MCF 10A (cell line): ENCODE measurements around the gene AXDND1. TPM values are rescaled to one million over a fixed set of nuclear protein-coding genes. Genes with fewer than 3 reads are reported as not detected.
A peak's percentile ranks its signal among the peaks of the same experiment; 100 is the strongest.

Experiments used
- BruUV-seq: library from RNA; stranded (reverse); fragments of 400-500 nt; replicated peaks from 2 replicates; lab custom pipeline; 2021; lab: Mats Ljungman, UMichigan
- CTCF ChIA-PET: fragments of 300-600 bp; sonication (Branson Sonifier 250); formaldehyde crosslinking; extraction: SDS; loops from one replicate; lab custom pipeline; 2021; ENCODE audit warnings: antibody characterized with exemption, inconsistent platforms; lab: Yijun Ruan, JAX
- POLR2A ChIA-PET: fragments of 300-600, 350-650 bp; sonication (Branson Sonifier 250); formaldehyde crosslinking; extraction: SDS; loops from one replicate; lab custom pipeline; 2020; ENCODE audit warnings: antibody characterized with exemption, inconsistent platforms; lab: Yijun Ruan, JAX
- DNase-seq: peaks from one replicate; pipeline ENCODE4 v3.0.0-alpha.2; 2018; ENCODE audit not compliant: unreplicated experiment
- H3K27ac Mint-ChIP-seq: one replicate; pipeline ENCODE4 v1.8.0; 2022; ENCODE audit warnings: mild to moderate bottlenecking, low read depth, mixed read lengths; ENCODE audit not compliant: unreplicated experiment
- H3K27me3 Mint-ChIP-seq: one replicate; pipeline ENCODE4 v1.8.0; 2022; ENCODE audit warnings: mixed read lengths; ENCODE audit not compliant: insufficient read depth, unreplicated experiment
- H3K36me3 Mint-ChIP-seq: one replicate; pipeline ENCODE4 v1.8.0; 2022; ENCODE audit warnings: mild to moderate bottlenecking, moderate library complexity, mixed read lengths; ENCODE audit not compliant: insufficient read depth, unreplicated experiment
- H3K4me1 Mint-ChIP-seq: one replicate; pipeline ENCODE4 v1.8.0; 2022; ENCODE audit warnings: mixed read lengths; ENCODE audit not compliant: insufficient read depth, unreplicated experiment
- H3K4me3 Mint-ChIP-seq: one replicate; pipeline ENCODE4 v1.8.0; 2022; ENCODE audit warnings: mild to moderate bottlenecking, moderate library complexity, mixed read lengths; ENCODE audit not compliant: unreplicated experiment
- H3K9me3 Mint-ChIP-seq: one replicate; pipeline ENCODE4 v1.8.0; 2022; ENCODE audit warnings: mixed read lengths; ENCODE audit not compliant: unreplicated experiment
- intact Hi-C: fragments of 100-400 bp; cut with micrococcal nuclease; formaldehyde crosslinking; loops from 2 replicates; pipeline ENCODE4 v1.14.1; 2022
- total RNA-seq: library from RNA; stranded (reverse); gene quantifications from 2 replicates; pipeline ENCODE4 v1.2.3, GENCODE V29; 2022
- TF ChIP-seq, protein P1 (sequence below): fragments of 200-600 bp; IDR thresholded peaks from one replicate; pipeline ENCODE4 v1.8.0; 2022; ENCODE audit warnings: antibody characterized with exemption, mild to moderate bottlenecking; ENCODE audit not compliant: unreplicated experiment

Gene AXDND1
- total RNA-seq, 1 experiment from 2014 or later: 1.1 TPM

DNA sequence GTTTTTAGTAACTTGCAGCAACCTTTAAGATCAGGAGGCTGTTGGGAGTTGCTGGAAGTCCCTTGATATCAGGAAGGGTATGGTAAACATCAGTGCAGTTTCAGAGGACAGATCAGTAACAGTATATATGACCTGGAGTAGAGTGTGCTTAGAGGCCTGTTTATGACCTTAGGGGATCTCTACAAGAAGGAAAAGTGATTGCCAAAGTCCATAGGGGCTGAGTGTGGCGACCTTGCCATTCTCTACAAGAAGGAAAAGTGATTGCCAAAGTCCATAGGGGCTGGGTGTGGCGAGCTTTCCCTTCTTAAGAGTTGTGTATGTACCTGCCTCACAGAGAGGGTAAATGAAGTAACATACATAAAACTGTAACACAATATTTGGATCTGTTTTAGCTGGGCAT, 28.5 kb upstream of the AXDND1 start:
- DNase-seq: no peak
- Mint-ChIP-seq H3K27me3 (no peaks in the 10 kb centered on the region), H3K27ac (peak overlapping the region; percentile 22), H3K36me3 (peaks cover 59% of the 10 kb centered on the region), H3K4me3 (no peak overlapping the region), H3K4me1 (no peaks in the 10 kb centered on the region), H3K9me3 (no peaks in the 10 kb centered on the region)
- BruUV-seq: no TSS peak
- intact Hi-C loops: no loop called here
- TF ChIP-seq, protein P1, sequence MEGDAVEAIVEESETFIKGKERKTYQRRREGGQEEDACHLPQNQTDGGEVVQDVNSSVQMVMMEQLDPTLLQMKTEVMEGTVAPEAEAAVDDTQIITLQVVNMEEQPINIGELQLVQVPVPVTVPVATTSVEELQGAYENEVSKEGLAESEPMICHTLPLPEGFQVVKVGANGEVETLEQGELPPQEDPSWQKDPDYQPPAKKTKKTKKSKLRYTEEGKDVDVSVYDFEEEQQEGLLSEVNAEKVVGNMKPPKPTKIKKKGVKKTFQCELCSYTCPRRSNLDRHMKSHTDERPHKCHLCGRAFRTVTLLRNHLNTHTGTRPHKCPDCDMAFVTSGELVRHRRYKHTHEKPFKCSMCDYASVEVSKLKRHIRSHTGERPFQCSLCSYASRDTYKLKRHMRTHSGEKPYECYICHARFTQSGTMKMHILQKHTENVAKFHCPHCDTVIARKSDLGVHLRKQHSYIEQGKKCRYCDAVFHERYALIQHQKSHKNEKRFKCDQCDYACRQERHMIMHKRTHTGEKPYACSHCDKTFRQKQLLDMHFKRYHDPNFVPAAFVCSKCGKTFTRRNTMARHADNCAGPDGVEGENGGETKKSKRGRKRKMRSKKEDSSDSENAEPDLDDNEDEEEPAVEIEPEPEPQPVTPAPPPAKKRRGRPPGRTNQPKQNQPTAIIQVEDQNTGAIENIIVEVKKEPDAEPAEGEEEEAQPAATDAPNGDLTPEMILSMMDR: no peak
- CTCF ChIA-PET: interaction anchor here (0.5 kb wide), 1 partner anchor 21 kb away, joined by 4 read pairs; no protein-coding TSS in a partner anchor
- POLR2A ChIA-PET: no interaction called here

DNA sequence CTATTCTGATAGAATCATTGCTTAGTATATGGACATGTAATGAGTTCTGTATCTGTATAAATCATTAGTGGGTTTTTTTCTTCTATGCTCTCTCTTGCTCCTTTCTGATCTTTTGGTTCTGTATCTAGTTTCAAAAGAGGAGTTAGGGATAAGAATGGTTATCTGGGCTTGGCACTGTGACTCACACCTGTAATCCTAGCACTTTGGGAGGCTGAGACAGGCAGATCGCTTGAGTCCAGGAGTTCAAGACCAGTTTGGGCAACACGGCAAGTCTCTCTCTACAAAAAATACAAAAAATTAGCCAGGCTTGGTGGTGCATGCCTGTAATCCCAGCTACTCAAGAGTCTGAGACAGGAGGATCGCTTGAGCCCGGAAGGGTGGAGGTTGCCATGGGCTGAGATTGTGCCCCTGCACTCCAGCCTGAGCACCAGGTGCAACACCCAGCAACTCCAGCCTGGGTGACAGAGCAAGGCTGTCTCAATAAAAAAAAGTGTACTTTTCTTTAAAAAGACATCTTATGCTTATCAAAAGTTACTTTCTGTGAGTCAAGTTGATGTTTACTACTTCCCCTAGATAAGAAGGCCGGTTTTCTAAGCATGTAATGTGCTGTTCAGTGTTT, 27.7 kb upstream of the AXDND1 start:
- intact Hi-C loops: no loop called here

DNA sequence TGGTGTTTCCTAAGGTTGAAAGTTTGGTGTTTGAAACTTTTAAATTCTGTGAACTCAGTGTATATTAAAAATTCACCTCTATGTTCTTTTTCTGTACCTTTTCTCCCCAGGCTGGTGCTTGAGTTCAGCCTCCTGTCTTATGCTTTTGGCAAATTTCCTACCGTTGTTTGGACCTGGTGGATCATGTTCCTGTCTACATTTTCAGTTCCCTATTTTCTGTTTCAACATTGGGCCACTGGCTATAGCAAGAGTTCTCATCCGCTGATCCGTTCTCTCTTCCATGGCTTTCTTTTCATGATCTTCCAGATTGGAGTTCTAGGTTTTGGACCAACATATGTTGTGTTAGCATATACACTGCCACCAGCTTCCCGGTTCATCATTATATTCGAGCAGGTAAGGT, 24.9 kb upstream of the AXDND1 start:
- Mint-ChIP-seq H3K27ac (peak overlapping the region; percentile 47), H3K9me3 (no peaks in the 10 kb centered on the region), H3K27me3 (no peaks in the 10 kb centered on the region), H3K4me1 (no peaks in the 10 kb centered on the region), H3K36me3 (peaks cover 60% of the 10 kb centered on the region), H3K4me3 (no peak overlapping the region)
- TF ChIP-seq, protein P1: no peak
- intact Hi-C loops: no loop called here
- no peak for DNase-seq
- POLR2A ChIA-PET: interaction anchor here (0.7 kb wide), 1 partner anchor 35 kb away, joined by 3 read pairs; no protein-coding TSS in a partner anchor
- no TSS peak for BruUV-seq
- CTCF ChIA-PET: no interaction called here

More for the DNA sequence above, 27.7 kb upstream of the AXDND1 start:
- DNase-seq: no peak
- Mint-ChIP-seq H3K36me3 (peaks cover 60% of the 10 kb centered on the region), H3K27ac (peak overlapping the region; percentile 22), H3K4me3 (no peak overlapping the region), H3K27me3 (no peaks in the 10 kb centered on the region), H3K4me1 (no peaks in the 10 kb centered on the region), H3K9me3 (no peaks in the 10 kb centered on the region)
- POLR2A ChIA-PET: no interaction called here
- TF ChIP-seq, protein P1: no peak
- BruUV-seq: no TSS peak
- CTCF ChIA-PET: no interaction called here

DNA sequence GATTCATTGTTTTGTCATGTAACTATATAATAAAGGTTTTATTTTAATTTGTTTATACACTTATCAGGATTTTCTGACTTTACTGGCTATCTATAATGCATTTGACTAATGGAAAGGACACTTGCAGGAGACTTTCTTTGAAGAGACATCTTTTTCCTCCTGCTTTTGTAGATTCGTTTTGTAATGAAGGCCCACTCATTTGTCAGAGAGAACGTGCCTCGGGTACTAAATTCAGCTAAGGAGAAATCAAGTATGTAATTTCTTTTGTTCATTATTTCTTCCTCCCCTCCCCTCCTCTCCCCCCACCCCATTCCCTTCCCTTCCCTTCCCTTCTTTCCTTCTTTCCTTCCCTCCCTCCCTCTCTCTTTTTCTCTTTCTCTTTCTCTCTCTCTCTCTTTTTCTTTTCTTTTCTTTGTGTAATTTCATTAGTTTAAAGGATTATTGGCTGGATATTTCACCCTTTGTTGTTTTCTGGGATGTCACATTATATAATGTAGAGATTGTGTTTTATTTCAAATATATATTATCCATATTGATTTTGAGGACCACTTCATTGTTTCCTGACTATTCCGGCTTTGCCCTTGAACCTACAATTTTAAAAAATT, 23.7 kb upstream of the AXDND1 start:
- no peak for DNase-seq
- CTCF ChIA-PET: no interaction called here
- TF ChIP-seq, protein P1: no peak
- POLR2A ChIA-PET: no interaction called here
- no TSS peak for BruUV-seq
- H3K4me3 Mint-ChIP-seq: no peak overlapping the region
- H3K36me3 Mint-ChIP-seq: peaks cover 58% of the 10 kb centered on the region
- H3K4me1 Mint-ChIP-seq: no peaks in the 10 kb centered on the region
- no peaks in the 10 kb centered on the region for H3K27me3 Mint-ChIP-seq
- intact Hi-C loops: no loop called here
- no peak overlapping the region for H3K27ac Mint-ChIP-seq
- no peaks in the 10 kb centered on the region for H3K9me3 Mint-ChIP-seq
